ENCODE measurements around the gene PHF21A. TPM values are rescaled to one million over a fixed set of nuclear protein-coding genes. Genes with fewer than 3 reads are reported as not detected.

Gene PHF21A
- total and polyA plus RNA-seq, 2 of the 8 experiments (the other 6 are each of a cell fraction or from before 2014, with no cell fraction given) = 17.6 to 40.3 TPM

DNA sequence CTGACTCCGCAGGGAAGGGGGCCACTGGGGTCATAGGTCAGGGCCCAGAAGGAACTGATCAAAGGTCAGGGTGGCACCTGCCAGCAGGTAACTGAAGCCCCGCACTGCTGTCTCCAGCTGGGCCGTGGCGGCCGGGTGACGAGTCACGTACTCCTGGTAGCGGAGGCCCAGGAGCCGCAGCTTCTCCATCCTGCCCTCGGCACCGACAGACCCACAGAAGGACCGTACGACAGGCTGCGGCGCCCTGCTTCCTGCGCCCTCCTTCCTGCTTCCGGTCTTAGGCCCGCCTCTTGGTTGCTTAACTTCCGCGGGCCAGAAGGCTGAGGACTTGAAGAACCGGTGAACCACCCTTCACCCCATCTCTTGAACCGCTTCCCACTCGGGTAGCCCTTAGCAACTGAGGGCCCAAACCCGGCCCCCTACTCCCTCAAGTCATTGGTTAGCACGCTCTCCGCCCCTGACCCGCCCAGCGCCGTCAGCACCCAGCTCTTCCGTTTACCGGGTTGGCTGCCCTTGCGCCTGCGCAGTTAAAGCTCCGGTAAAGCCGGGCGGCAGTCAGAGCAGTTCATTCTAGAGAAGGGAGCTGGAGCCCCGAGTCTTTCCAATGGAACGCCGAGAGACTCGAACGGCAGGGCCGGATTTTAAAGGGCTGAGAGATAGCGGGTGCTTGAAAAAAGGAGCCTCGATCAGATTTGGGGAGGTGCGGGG lies 203.5 kb downstream of the PHF21A start, which contains the start of gene PEX16 (continued):
- TF ChIP-seq CHD7 (IDR thresholded peaks at IDR 0.05; ENCODE audit: insufficient replicate concordance, low read length) = no peak
- 0 out of 2 replicates have a peak, but pooled peaks have one; percentile 40 for TF ChIP-seq YY1 (IDR thresholded peaks at IDR 0.05; ENCODE audit: low read depth, low read length)
- TF ChIP-seq KDM4A (IDR thresholded peaks at IDR 0.05; ENCODE audit: low read depth, low read length, severe bottlenecking) = no peak
- peak in 1 of 2 experiments; percentile 63; a peak in 2 of 3 replicates for TF ChIP-seq POLR2A (IDR thresholded peaks at IDR 0.05; ENCODE audit: control extremely low read depth in 1 of 2, low read depth in 2 of 2, low read length in 2 of 2)
- TF ChIP-seq SP1 (IDR thresholded peaks at IDR 0.05; ENCODE audit: low read depth, low read length) = peak; percentile 62
- TF ChIP-seq ATF2 (IDR thresholded peaks at IDR 0.05; ENCODE audit: low read length) = no peak
- no peak for TF ChIP-seq RAD21 (IDR thresholded peaks at IDR 0.05 in 1 of 2, conservative IDR thresholded peaks at IDR 0.05 in 1 of 2; ENCODE audit: low read depth in 2 of 2, low read length in 2 of 2)
